DND-41 (cell line): ENCODE results near the gene APPBP2.

Source experiments
- ATAC-seq: fragments of 200-7000 bp; cut with Tn5 transposase; 3 replicates; pipeline ENCODE4 v1.9.1; 2021; ENCODE audit warnings: low read depth; ENCODE audit not compliant: insufficient read depth
- DNase-seq: peaks from one replicate; pipeline ENCODE4 v3.0.0-alpha.2; 2020
- H2AFZ ChIP-seq: 2 replicates; pipeline ENCODE4 v1.6.0; 2012; ENCODE audit warnings: low read depth, low read length
- H3K27ac ChIP-seq: 2 replicates; pipeline ENCODE4 v1.5.1; 2012; ENCODE audit warnings: low read length, inconsistent platforms
- H3K27me3 ChIP-seq: fragments of 200-600 bp; sonication (generic); 2 replicates; pipeline ENCODE4 v1.6.0; 2012; ENCODE audit warnings: low read length, mild to moderate bottlenecking, inconsistent platforms; ENCODE audit not compliant: insufficient read depth, poor library complexity
- H3K36me3 ChIP-seq: 2 replicates; pipeline ENCODE4 v1.5.1; 2012; ENCODE audit warnings: low read length, inconsistent platforms; ENCODE audit not compliant: insufficient read depth
- H3K4me1 ChIP-seq: 2 replicates; pipeline ENCODE4 v1.5.1; 2012; ENCODE audit warnings: mild to moderate bottlenecking, low read length; ENCODE audit not compliant: insufficient read depth
- H3K4me2 ChIP-seq: 2 replicates; pipeline ENCODE4 v1.6.0; 2012; ENCODE audit warnings: mild to moderate bottlenecking, moderate library complexity, low read length, inconsistent platforms; ENCODE audit not compliant: insufficient read depth
- H3K4me3 ChIP-seq, 2 experiments: fragments of 200-600 bp in 1 of 2; shearing (Covaris generic) in 1 of 2; 2 replicates each; pipeline ENCODE4 v1.5.1; 2012 to 2016; ENCODE audit warnings: inconsistent platforms in 2 of 2, low read length in 2 of 2, mild to moderate bottlenecking in 2 of 2, low read depth in 1 of 2, moderate library complexity in 1 of 2
- H3K79me2 ChIP-seq: 2 replicates; pipeline ENCODE4 v1.6.0; 2012; ENCODE audit warnings: low read length, inconsistent platforms; ENCODE audit not compliant: insufficient read depth
- H3K9ac ChIP-seq: 2 replicates; pipeline ENCODE4 v1.6.0; 2012; ENCODE audit warnings: low read depth, mild to moderate bottlenecking, inconsistent platforms, low read length, moderate library complexity
- H3K9me3 ChIP-seq: 2 replicates; pipeline ENCODE4 v1.5.1; 2012; ENCODE audit warnings: low read length, moderate library complexity, mild to moderate bottlenecking, inconsistent platforms; ENCODE audit not compliant: insufficient read depth, severe bottlenecking
- H4K20me1 ChIP-seq: 2 replicates; pipeline ENCODE4 v1.6.0; 2012; ENCODE audit warnings: low read length; ENCODE audit not compliant: insufficient read depth
- EZH2 ChIP-seq: IDR thresholded peaks from 3 replicates; pipeline ENCODE4 v1.6.1; 2012; ENCODE audit warnings: borderline replicate concordance, low read depth, mild to moderate bottlenecking, moderate library complexity, low read length, inconsistent platforms; ENCODE audit not compliant: severe bottlenecking
- TF ChIP-seq, protein P1 (sequence below): IDR thresholded peaks from 2 replicates; pipeline ENCODE4 v1.5.1; 2012; ENCODE audit warnings: borderline replicate concordance, low read length, moderate library complexity, mild to moderate bottlenecking; ENCODE audit not compliant: poor library complexity, severe bottlenecking; ENCODE audit errors: extremely low read depth

APPBP2 gene

GRCh38 chr17:60472449-60472848, 53.6 kb downstream of the APPBP2 start:
- DNase-seq: no peak
- H3K79me2 ChIP-seq: no peaks in the 10 kb centered on the region
- no peak overlapping the region for H3K9ac ChIP-seq
- no peak overlapping the region for H3K4me2 ChIP-seq
- TF ChIP-seq EZH2: no peak
- TF ChIP-seq, protein P1, sequence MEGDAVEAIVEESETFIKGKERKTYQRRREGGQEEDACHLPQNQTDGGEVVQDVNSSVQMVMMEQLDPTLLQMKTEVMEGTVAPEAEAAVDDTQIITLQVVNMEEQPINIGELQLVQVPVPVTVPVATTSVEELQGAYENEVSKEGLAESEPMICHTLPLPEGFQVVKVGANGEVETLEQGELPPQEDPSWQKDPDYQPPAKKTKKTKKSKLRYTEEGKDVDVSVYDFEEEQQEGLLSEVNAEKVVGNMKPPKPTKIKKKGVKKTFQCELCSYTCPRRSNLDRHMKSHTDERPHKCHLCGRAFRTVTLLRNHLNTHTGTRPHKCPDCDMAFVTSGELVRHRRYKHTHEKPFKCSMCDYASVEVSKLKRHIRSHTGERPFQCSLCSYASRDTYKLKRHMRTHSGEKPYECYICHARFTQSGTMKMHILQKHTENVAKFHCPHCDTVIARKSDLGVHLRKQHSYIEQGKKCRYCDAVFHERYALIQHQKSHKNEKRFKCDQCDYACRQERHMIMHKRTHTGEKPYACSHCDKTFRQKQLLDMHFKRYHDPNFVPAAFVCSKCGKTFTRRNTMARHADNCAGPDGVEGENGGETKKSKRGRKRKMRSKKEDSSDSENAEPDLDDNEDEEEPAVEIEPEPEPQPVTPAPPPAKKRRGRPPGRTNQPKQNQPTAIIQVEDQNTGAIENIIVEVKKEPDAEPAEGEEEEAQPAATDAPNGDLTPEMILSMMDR: no peak
- H3K4me1 ChIP-seq: peaks cover 15% of the 10 kb centered on the region; the same call in 1 of the 2 replicates
- H3K9me3 ChIP-seq: no peaks in the 10 kb centered on the region
- no peak overlapping the region for H2AFZ ChIP-seq
- ATAC-seq: no peak
- no peak overlapping the region for H3K27ac ChIP-seq
- H3K27me3 ChIP-seq: no peaks in the 10 kb centered on the region
- H3K4me3 ChIP-seq: no peak overlapping the region
- peaks cover 42% of the 10 kb centered on the region for H3K36me3 ChIP-seq
- no peaks in the 10 kb centered on the region for H4K20me1 ChIP-seq

DNA sequence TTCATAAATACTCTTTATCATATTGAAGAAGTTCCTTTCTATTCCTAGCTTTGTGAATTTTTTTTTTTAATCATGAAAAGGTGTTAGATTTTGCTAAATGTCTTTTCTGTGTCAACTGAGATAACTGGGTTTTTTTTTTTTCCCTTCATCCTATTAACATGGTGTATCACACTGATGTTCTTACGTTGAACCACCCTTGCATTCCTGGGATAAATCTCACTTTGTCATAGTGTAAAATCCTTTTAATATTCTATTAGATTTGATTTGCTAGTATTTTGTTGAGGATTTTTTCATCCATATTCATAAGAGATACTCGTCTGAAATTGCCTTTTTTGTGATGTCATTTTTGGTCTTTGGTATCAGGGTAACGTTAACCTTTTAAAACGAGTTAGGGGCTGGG, 54.6 kb downstream of the APPBP2 start:
- no peak for TF ChIP-seq EZH2
- TF ChIP-seq, protein P1: no peak
- peaks cover 39% of the 10 kb centered on the region for H3K36me3 ChIP-seq

DNA sequence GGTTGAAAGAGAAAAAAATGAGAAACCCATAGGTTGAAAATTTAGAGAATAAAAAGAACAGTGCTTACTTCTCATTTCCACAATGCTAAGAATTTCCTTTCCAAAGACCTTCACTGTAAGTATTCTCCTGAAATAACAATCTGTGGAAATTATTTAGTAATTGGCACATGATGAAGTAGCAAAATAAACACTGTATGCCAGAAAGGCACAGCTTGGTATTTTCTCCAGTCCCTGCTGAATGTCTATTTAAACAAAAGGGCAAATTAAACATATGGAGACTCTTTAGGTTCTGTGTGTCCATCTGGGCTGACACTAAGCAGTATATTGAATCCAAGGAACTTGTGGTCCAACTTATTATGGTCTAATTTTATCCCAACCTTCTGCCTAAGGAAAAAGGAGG, 57.7 kb downstream of the APPBP2 start:
- Histone ChIP-seq H2AFZ (no peak overlapping the region), H3K4me1 (peaks cover 15% of the 10 kb centered on the region; the same call in 1 of the 2 replicates), H3K27ac (no peak overlapping the region), H3K36me3 (peaks cover 54% of the 10 kb centered on the region), H4K20me1 (no peaks in the 10 kb centered on the region), H3K79me2 (no peaks in the 10 kb centered on the region), H3K4me3 (no peak overlapping the region), H3K27me3 (no peaks in the 10 kb centered on the region), H3K4me2 (no peak overlapping the region), H3K9ac (no peak overlapping the region), H3K9me3 (no peaks in the 10 kb centered on the region)
- ATAC-seq (no peak), DNase-seq (no peak)
- no peak for TF ChIP-seq EZH2
- TF ChIP-seq, protein P1: no peak

More for the DNA sequence above, 54.6 kb downstream of the APPBP2 start:
- no peak overlapping the region for H3K27ac ChIP-seq
- no peak overlapping the region for H3K4me2 ChIP-seq
- no peak overlapping the region for H3K9ac ChIP-seq
- H2AFZ ChIP-seq: no peak overlapping the region
- H4K20me1 ChIP-seq: no peaks in the 10 kb centered on the region
- DNase-seq (no peak), ATAC-seq (no peak)
- no peak overlapping the region for H3K4me3 ChIP-seq
- peaks cover 15% of the 10 kb centered on the region; the same call in 1 of the 2 replicates for H3K4me1 ChIP-seq
- no peaks in the 10 kb centered on the region for H3K27me3 ChIP-seq
- no peaks in the 10 kb centered on the region for H3K9me3 ChIP-seq
- no peaks in the 10 kb centered on the region for H3K79me2 ChIP-seq

DNA sequence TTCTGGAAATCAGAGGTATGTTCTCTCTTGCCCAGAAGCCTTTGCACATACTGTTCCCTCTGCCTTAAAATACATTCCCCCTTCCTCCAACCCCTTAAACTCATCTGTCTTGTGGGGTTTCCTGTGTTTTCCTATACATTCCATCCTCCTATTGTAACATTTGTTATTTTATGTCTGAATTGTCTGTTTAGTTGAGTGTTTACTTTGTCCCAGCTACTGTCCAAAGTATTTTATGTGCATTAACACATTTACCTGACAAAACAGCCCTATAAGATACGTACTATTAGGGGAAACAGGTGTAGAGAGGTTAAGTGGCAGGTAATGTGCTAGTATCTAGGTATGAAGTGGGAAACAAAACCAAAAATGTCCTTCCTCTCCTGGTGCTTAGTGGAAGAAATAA, 61.7 kb downstream of the APPBP2 start:
- ATAC-seq (no peak), DNase-seq (no peak)
- Histone ChIP-seq H2AFZ (no peak overlapping the region), H3K27ac (no peak overlapping the region), H3K9ac (no peak overlapping the region), H3K4me3 (no peak overlapping the region), H3K9me3 (no peaks in the 10 kb centered on the region), H4K20me1 (no peaks in the 10 kb centered on the region), H3K27me3 (no peaks in the 10 kb centered on the region), H3K36me3 (peaks cover 66% of the 10 kb centered on the region), H3K79me2 (no peaks in the 10 kb centered on the region), H3K4me1 (no peaks in the 10 kb centered on the region), H3K4me2 (no peak overlapping the region)
- TF ChIP-seq EZH2: no peak
- TF ChIP-seq, protein P1: no peak
